Duodenal mucosa (tissue), 2 donors: ENCODE data around the gene SPDYE3.
"Not testable (repeated sequence)": the region's sequence is repeated elsewhere in the genome, so short reads cannot be mapped to it uniquely, and the experiment has no call there.

Experiments used
- H3K27ac ChIP-seq: one replicate; pipeline ENCODE4 v1.7.0; 2013; ENCODE audit warnings: low read depth, low read length
- H3K27me3 ChIP-seq, 2 donors: one replicate each; pipeline ENCODE4 v1.7.0; 2013; ENCODE audit warnings: low read length in 2 of 2, control low read depth in 1 of 2; ENCODE audit not compliant: insufficient read depth in 2 of 2, control insufficient read depth in 1 of 2
- H3K36me3 ChIP-seq, 2 donors: one replicate each; pipeline ENCODE4 v1.7.0; 2013; ENCODE audit warnings: low read length in 2 of 2, control low read depth in 1 of 2; ENCODE audit not compliant: insufficient read depth in 2 of 2, control insufficient read depth in 1 of 2
- H3K4me1 ChIP-seq, 2 donors: one replicate each; pipeline ENCODE4 v1.7.0; 2013; ENCODE audit warnings: low read length in 2 of 2, control low read depth in 1 of 2; ENCODE audit not compliant: insufficient read depth in 2 of 2, control insufficient read depth in 1 of 2
- H3K4me3 ChIP-seq, 2 donors: one replicate each; pipeline ENCODE4 v1.7.0; 2013; ENCODE audit warnings: low read length in 2 of 2, low read depth in 1 of 2
- H3K9ac ChIP-seq, 2 donors: one replicate each; pipeline ENCODE4 v1.7.0; 2013; ENCODE audit warnings: low read length in 2 of 2, low read depth in 1 of 2
- H3K9me3 ChIP-seq, 2 donors: one replicate each; pipeline ENCODE4 v1.7.0; 2013; ENCODE audit warnings: low read length in 2 of 2, control low read depth in 1 of 2; ENCODE audit not compliant: control insufficient read depth in 1 of 2

SPDYE3 gene

GRCh38 chr7:100363098-100363497, 55.6 kb downstream of the SPDYE3 start:
- H3K4me3 ChIP-seq = no peak overlapping the region
- H3K9ac ChIP-seq = no peak overlapping the region
- peaks cover 12 to 55% of the 10 kb centered on the region in 2 donors for H3K36me3 ChIP-seq
- H3K27ac ChIP-seq = no peak overlapping the region
- H3K27me3 ChIP-seq = no peaks in the 10 kb centered on the region
- H3K4me1 ChIP-seq = peaks cover 8% of the 10 kb centered on the region in 2 donors
- H3K9me3 ChIP-seq = no peaks in the 10 kb centered on the region

- not testable (repeated sequence) for H3K27ac ChIP-seq, H3K4me3 ChIP-seq, H3K9ac ChIP-seq, H3K4me1 ChIP-seq, H3K9me3 ChIP-seq, H3K27me3 ChIP-seq
- peaks cover 12 to 49% of the 10 kb centered on the region in 2 donors for H3K36me3 ChIP-seq
These were observed 56.3 kb downstream of the SPDYE3 start for GRCh38 chr7:100363797-100364196.

- Histone ChIP-seq H3K9me3 (no peaks in the 10 kb centered on the region), H3K36me3 (peaks cover 7 to 42% of the 10 kb centered on the region in 2 donors), H3K4me1 (peaks cover 8% of the 10 kb centered on the region in 2 donors), H3K4me3 (no peak overlapping the region), H3K27ac (no peak overlapping the region), H3K9ac (no peak overlapping the region), H3K27me3 (no peaks in the 10 kb centered on the region)
These were observed 57.0 kb downstream of the SPDYE3 start for GRCh38 chr7:100364480-100364879.

- not testable (repeated sequence) for H3K27me3 ChIP-seq, H3K9me3 ChIP-seq, H3K9ac ChIP-seq, H3K4me1 ChIP-seq, H3K27ac ChIP-seq, H3K4me3 ChIP-seq
- peaks cover 7 to 27% of the 10 kb centered on the region in 2 donors for H3K36me3 ChIP-seq
These were observed 58.5 kb downstream of the SPDYE3 start for GRCh38 chr7:100365998-100366367.

GRCh38 chr7:100366411-100367250, 59.1 kb downstream of the SPDYE3 start:
- Histone ChIP-seq H3K4me1 (peaks cover 8% of the 10 kb centered on the region in 2 donors), H3K9ac (no peak overlapping the region), H3K4me3 (no peak overlapping the region), H3K27me3 (no peaks in the 10 kb centered on the region), H3K36me3 (peaks cover 7 to 21% of the 10 kb centered on the region in 2 donors), H3K9me3 (no peaks in the 10 kb centered on the region), H3K27ac (no peak overlapping the region)

GRCh38 chr7:100367251-100367620, 59.7 kb downstream of the SPDYE3 start:
- Histone ChIP-seq H3K4me3 (no peak overlapping the region), H3K9ac (no peak overlapping the region), H3K36me3 (peaks cover 7 to 16% of the 10 kb centered on the region in 2 donors), H3K9me3 (no peaks in the 10 kb centered on the region), H3K27ac (no peak overlapping the region), H3K4me1 (peaks cover 8% of the 10 kb centered on the region in 2 donors), H3K27me3 (no peaks in the 10 kb centered on the region)

- peaks cover 7 to 12% of the 10 kb centered on the region in 2 donors for H3K36me3 ChIP-seq
These were observed 60.4 kb downstream of the SPDYE3 start for GRCh38 chr7:100367676-100368613.

GRCh38 chr7:100369105-100369504, 61.6 kb downstream of the SPDYE3 start:
- Histone ChIP-seq H3K9ac (no peak overlapping the region), H3K4me1 (peaks cover 8% of the 10 kb centered on the region in 2 donors), H3K27ac (no peak overlapping the region)

More at GRCh38 chr7:100367676-100368613, 60.4 kb downstream of the SPDYE3 start:
- Histone ChIP-seq H3K4me3 (no peak overlapping the region), H3K9ac (no peak overlapping the region), H3K4me1 (peaks cover 8% of the 10 kb centered on the region in 2 donors), H3K27ac (peak overlapping the region; percentile 15), H3K27me3 (no peaks in the 10 kb centered on the region), H3K9me3 (no peaks in the 10 kb centered on the region)

GRCh38 chr7:100370303-100370702, 62.8 kb downstream of the SPDYE3 start:
- Histone ChIP-seq H3K27ac (no peak overlapping the region), H3K27me3 (no peaks in the 10 kb centered on the region), H3K9me3 (no peaks in the 10 kb centered on the region), H3K4me3 (no peak overlapping the region), H3K4me1 (peaks cover 8% of the 10 kb centered on the region in 2 donors), H3K36me3 (peaks cover 7 to 12% of the 10 kb centered on the region in 2 donors), H3K9ac (no peak overlapping the region)

More at GRCh38 chr7:100369105-100369504, 61.6 kb downstream of the SPDYE3 start:
- Histone ChIP-seq H3K36me3 (peaks cover 7 to 12% of the 10 kb centered on the region in 2 donors), H3K9me3 (no peaks in the 10 kb centered on the region), H3K27me3 (no peaks in the 10 kb centered on the region), H3K4me3 (no peak overlapping the region)

GRCh38 chr7:100370746-100371145, 63.2 kb downstream of the SPDYE3 start:
- Histone ChIP-seq H3K4me1 (peaks cover 8% of the 10 kb centered on the region in 2 donors), H3K36me3 (peaks cover 7 to 12% of the 10 kb centered on the region in 2 donors), H3K9me3 (no peaks in the 10 kb centered on the region), H3K27ac (no peak overlapping the region), H3K4me3 (no peak overlapping the region), H3K27me3 (no peaks in the 10 kb centered on the region), H3K9ac (no peak overlapping the region)
